Measurements from ENCODE around the gene VENTX.

Gene VENTX

GRCh38 chr10:133198206-133198605 is 39.4 kb upstream of the VENTX start:
- CTCF ChIA-PET: interaction anchor here (1.6 kb wide), 1 partner anchor 11 kb away, joined by 5 read pairs; no protein-coding TSS in a partner anchor
- POLR2A ChIA-PET: no interaction called here

GRCh38 chr10:133198621-133199487 is 38.8 kb upstream of the VENTX start:
- Histone ChIP-seq H3K27me3 (replicated peaks in 2 of 5; ENCODE audit: control insufficient read depth in 4 of 5, insufficient read depth in 5 of 5, low read length in 4 of 5) (peaks cover 0 to 3% (median 0%) of the 10 kb centered on the region in 5 experiments), H3K4me1 (ENCODE audit: control extremely low read depth in 1 of 4, control insufficient read depth in 4 of 4, insufficient read depth in 4 of 4, low read length in 3 of 4) (no peaks in the 10 kb centered on the region), H3K9me3 (ENCODE audit: control extremely low read depth in 1 of 5, control insufficient read depth in 4 of 5, insufficient read depth in 2 of 5, low read depth in 1 of 5, low read length in 4 of 5) (peaks cover 0 to 4% (median 2%) of the 10 kb centered on the region in 5 experiments), H3K27ac (ENCODE audit: insufficient read depth in 1 of 2, low read depth in 1 of 2, low read length in 2 of 2, poor library complexity in 1 of 2, severe bottlenecking in 2 of 2) (no peak overlapping the region), H3K36me3 (ENCODE audit: control insufficient read depth in 4 of 4, insufficient read depth in 4 of 4, low read length in 3 of 4) (no peaks in the 10 kb centered on the region), H3K4me3 (ENCODE audit: control insufficient read depth in 1 of 7, extremely low read depth in 1 of 7, insufficient read depth in 4 of 7, low read depth in 2 of 7, low read length in 6 of 7) (no peak overlapping the region)
- DNase-seq: no peak
- CTCF ChIA-PET: no interaction called here
- 95% methylated on average over 52 of the region's 54 CpGs for WGBS (ENCODE audit: insufficient coverage)
- POLR2A ChIA-PET: no interaction called here

More at GRCh38 chr10:133198206-133198605, 39.4 kb upstream of the VENTX start:
- Histone ChIP-seq H3K27me3 (replicated peaks in 2 of 5; ENCODE audit: control insufficient read depth in 4 of 5, insufficient read depth in 5 of 5, low read length in 4 of 5) (peaks cover 0 to 5% (median 0%) of the 10 kb centered on the region in 5 experiments), H3K4me1 (ENCODE audit: control extremely low read depth in 1 of 4, control insufficient read depth in 4 of 4, insufficient read depth in 4 of 4, low read length in 3 of 4) (no peaks in the 10 kb centered on the region), H3K27ac (ENCODE audit: insufficient read depth in 1 of 2, low read depth in 1 of 2, low read length in 2 of 2, poor library complexity in 1 of 2, severe bottlenecking in 2 of 2) (no peak overlapping the region), H3K9me3 (ENCODE audit: control extremely low read depth in 1 of 5, control insufficient read depth in 4 of 5, insufficient read depth in 2 of 5, low read depth in 1 of 5, low read length in 4 of 5) (peaks cover 0 to 7% (median 2%) of the 10 kb centered on the region in 5 experiments), H3K36me3 (ENCODE audit: control insufficient read depth in 4 of 4, insufficient read depth in 4 of 4, low read length in 3 of 4) (no peaks in the 10 kb centered on the region), H3K4me3 (ENCODE audit: control insufficient read depth in 1 of 7, extremely low read depth in 1 of 7, insufficient read depth in 4 of 7, low read depth in 2 of 7, low read length in 6 of 7) (no peak overlapping the region)
- 98% methylated on average over 26 of the region's 26 CpGs for WGBS (ENCODE audit: insufficient coverage)
- no peak for DNase-seq

GRCh38 chr10:133199488-133199885 is 38.2 kb upstream of the VENTX start:
- no peak for DNase-seq
- no peaks in the 10 kb centered on the region for H3K27me3 ChIP-seq (replicated peaks in 2 of 5; ENCODE audit: control insufficient read depth in 4 of 5, insufficient read depth in 5 of 5, low read length in 4 of 5)
- H3K4me3 ChIP-seq (ENCODE audit: control insufficient read depth in 1 of 7, extremely low read depth in 1 of 7, insufficient read depth in 4 of 7, low read depth in 2 of 7, low read length in 6 of 7): no peak overlapping the region
- no peaks in the 10 kb centered on the region for H3K4me1 ChIP-seq (ENCODE audit: control extremely low read depth in 1 of 4, control insufficient read depth in 4 of 4, insufficient read depth in 4 of 4, low read length in 3 of 4)
- 93% methylated on average over 11 of the region's 13 CpGs for WGBS (ENCODE audit: insufficient coverage)
- H3K27ac ChIP-seq (ENCODE audit: insufficient read depth in 1 of 2, low read depth in 1 of 2, low read length in 2 of 2, poor library complexity in 1 of 2, severe bottlenecking in 2 of 2): no peak overlapping the region
- POLR2A ChIA-PET: no interaction called here
- H3K9me3 ChIP-seq (ENCODE audit: control extremely low read depth in 1 of 5, control insufficient read depth in 4 of 5, insufficient read depth in 2 of 5, low read depth in 1 of 5, low read length in 4 of 5): peaks cover 0 to 3% (median 0%) of the 10 kb centered on the region in 5 experiments
- CTCF ChIA-PET: no interaction called here
- no peaks in the 10 kb centered on the region for H3K36me3 ChIP-seq (ENCODE audit: control insufficient read depth in 4 of 4, insufficient read depth in 4 of 4, low read length in 3 of 4)

GRCh38 chr10:133199992-133200611 is 37.6 kb upstream of the VENTX start:
- Histone ChIP-seq H3K4me1 (ENCODE audit: control extremely low read depth in 1 of 4, control insufficient read depth in 4 of 4, insufficient read depth in 4 of 4, low read length in 3 of 4) (no peaks in the 10 kb centered on the region), H3K27ac (ENCODE audit: insufficient read depth in 1 of 2, low read depth in 1 of 2, low read length in 2 of 2, poor library complexity in 1 of 2, severe bottlenecking in 2 of 2) (no peak overlapping the region), H3K27me3 (replicated peaks in 2 of 5; ENCODE audit: control insufficient read depth in 4 of 5, insufficient read depth in 5 of 5, low read length in 4 of 5) (no peaks in the 10 kb centered on the region), H3K9me3 (ENCODE audit: control extremely low read depth in 1 of 5, control insufficient read depth in 4 of 5, insufficient read depth in 2 of 5, low read depth in 1 of 5, low read length in 4 of 5) (no peaks in the 10 kb centered on the region), H3K36me3 (ENCODE audit: control insufficient read depth in 4 of 4, insufficient read depth in 4 of 4, low read length in 3 of 4) (no peaks in the 10 kb centered on the region), H3K4me3 (ENCODE audit: control insufficient read depth in 1 of 7, extremely low read depth in 1 of 7, insufficient read depth in 4 of 7, low read depth in 2 of 7, low read length in 6 of 7) (no peak overlapping the region)
- POLR2A ChIA-PET: no interaction called here
- CTCF ChIA-PET: no interaction called here
- 84% methylated on average over 35 of the region's 38 CpGs for WGBS (ENCODE audit: insufficient coverage)
- no peak for DNase-seq

GRCh38 chr10:133200621-133201031 is 37.0 kb upstream of the VENTX start:
- H3K4me1 ChIP-seq (ENCODE audit: control extremely low read depth in 1 of 4, control insufficient read depth in 4 of 4, insufficient read depth in 4 of 4, low read length in 3 of 4): no peaks in the 10 kb centered on the region
- H3K36me3 ChIP-seq (ENCODE audit: control insufficient read depth in 4 of 4, insufficient read depth in 4 of 4, low read length in 3 of 4): no peaks in the 10 kb centered on the region
- no peak for DNase-seq
- no peaks in the 10 kb centered on the region for H3K9me3 ChIP-seq (ENCODE audit: control extremely low read depth in 1 of 5, control insufficient read depth in 4 of 5, insufficient read depth in 2 of 5, low read depth in 1 of 5, low read length in 4 of 5)
- ChIA-PET CTCF (no interaction called here), POLR2A (no interaction called here)
- 97% methylated on average over 11 of the region's 15 CpGs for WGBS (ENCODE audit: insufficient coverage)
- H3K27ac ChIP-seq (ENCODE audit: insufficient read depth in 1 of 2, low read depth in 1 of 2, low read length in 2 of 2, poor library complexity in 1 of 2, severe bottlenecking in 2 of 2): no peak overlapping the region
- H3K4me3 ChIP-seq (ENCODE audit: control insufficient read depth in 1 of 7, extremely low read depth in 1 of 7, insufficient read depth in 4 of 7, low read depth in 2 of 7, low read length in 6 of 7): no peak overlapping the region
- no peaks in the 10 kb centered on the region for H3K27me3 ChIP-seq (replicated peaks in 2 of 5; ENCODE audit: control insufficient read depth in 4 of 5, insufficient read depth in 5 of 5, low read length in 4 of 5)

GRCh38 chr10:133201151-133201947 is 36.3 kb upstream of the VENTX start:
- Histone ChIP-seq H3K9me3 (ENCODE audit: control extremely low read depth in 1 of 5, control insufficient read depth in 4 of 5, insufficient read depth in 2 of 5, low read depth in 1 of 5, low read length in 4 of 5) (no peaks in the 10 kb centered on the region), H3K4me3 (ENCODE audit: control insufficient read depth in 1 of 7, extremely low read depth in 1 of 7, insufficient read depth in 4 of 7, low read depth in 2 of 7, low read length in 6 of 7) (no peak overlapping the region), H3K4me1 (ENCODE audit: control extremely low read depth in 1 of 4, control insufficient read depth in 4 of 4, insufficient read depth in 4 of 4, low read length in 3 of 4) (no peaks in the 10 kb centered on the region), H3K27me3 (replicated peaks in 2 of 5; ENCODE audit: control insufficient read depth in 4 of 5, insufficient read depth in 5 of 5, low read length in 4 of 5) (no peaks in the 10 kb centered on the region), H3K36me3 (ENCODE audit: control insufficient read depth in 4 of 4, insufficient read depth in 4 of 4, low read length in 3 of 4) (no peaks in the 10 kb centered on the region), H3K27ac (ENCODE audit: insufficient read depth in 1 of 2, low read depth in 1 of 2, low read length in 2 of 2, poor library complexity in 1 of 2, severe bottlenecking in 2 of 2) (no peak overlapping the region)
- WGBS (ENCODE audit: insufficient coverage): 94% methylated on average over 47 of the region's 57 CpGs
- no peak for DNase-seq
- ChIA-PET CTCF (no interaction called here), POLR2A (no interaction called here)
